GM12873 (cell line): ENCODE measurements around the gene LRRC4C.

Experiments
- TF ChIP-seq, protein P1 (sequence below): IDR thresholded peaks from 2 replicates; pipeline ENCODE4 v1.5.1; 2012; ENCODE audit warnings: low read depth, mild to moderate bottlenecking, moderate library complexity, low read length, control low read depth; ENCODE audit not compliant: insufficient read depth; ENCODE audit errors: missing control alignments

LRRC4C gene

DNA sequence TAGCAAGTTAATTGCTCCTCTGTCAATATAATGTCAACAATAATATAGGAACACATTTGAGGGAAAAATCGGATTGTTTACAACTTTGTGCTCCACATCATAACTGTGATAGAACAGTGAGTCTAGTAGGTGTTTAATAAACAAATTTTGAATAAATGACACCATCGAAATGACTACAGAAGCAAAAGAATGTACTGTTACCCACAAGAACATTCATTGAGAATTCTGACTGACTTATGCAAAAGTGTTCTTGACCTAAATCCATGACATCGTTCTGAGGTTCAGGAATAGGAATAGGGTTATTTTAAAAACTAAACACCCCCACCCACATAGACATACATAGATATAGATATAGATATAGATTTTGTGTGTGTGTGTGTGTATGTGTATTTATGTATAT is 8.4 kb downstream of the LRRC4C start:
- TF ChIP-seq, protein P1, sequence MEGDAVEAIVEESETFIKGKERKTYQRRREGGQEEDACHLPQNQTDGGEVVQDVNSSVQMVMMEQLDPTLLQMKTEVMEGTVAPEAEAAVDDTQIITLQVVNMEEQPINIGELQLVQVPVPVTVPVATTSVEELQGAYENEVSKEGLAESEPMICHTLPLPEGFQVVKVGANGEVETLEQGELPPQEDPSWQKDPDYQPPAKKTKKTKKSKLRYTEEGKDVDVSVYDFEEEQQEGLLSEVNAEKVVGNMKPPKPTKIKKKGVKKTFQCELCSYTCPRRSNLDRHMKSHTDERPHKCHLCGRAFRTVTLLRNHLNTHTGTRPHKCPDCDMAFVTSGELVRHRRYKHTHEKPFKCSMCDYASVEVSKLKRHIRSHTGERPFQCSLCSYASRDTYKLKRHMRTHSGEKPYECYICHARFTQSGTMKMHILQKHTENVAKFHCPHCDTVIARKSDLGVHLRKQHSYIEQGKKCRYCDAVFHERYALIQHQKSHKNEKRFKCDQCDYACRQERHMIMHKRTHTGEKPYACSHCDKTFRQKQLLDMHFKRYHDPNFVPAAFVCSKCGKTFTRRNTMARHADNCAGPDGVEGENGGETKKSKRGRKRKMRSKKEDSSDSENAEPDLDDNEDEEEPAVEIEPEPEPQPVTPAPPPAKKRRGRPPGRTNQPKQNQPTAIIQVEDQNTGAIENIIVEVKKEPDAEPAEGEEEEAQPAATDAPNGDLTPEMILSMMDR, result no peak

DNA sequence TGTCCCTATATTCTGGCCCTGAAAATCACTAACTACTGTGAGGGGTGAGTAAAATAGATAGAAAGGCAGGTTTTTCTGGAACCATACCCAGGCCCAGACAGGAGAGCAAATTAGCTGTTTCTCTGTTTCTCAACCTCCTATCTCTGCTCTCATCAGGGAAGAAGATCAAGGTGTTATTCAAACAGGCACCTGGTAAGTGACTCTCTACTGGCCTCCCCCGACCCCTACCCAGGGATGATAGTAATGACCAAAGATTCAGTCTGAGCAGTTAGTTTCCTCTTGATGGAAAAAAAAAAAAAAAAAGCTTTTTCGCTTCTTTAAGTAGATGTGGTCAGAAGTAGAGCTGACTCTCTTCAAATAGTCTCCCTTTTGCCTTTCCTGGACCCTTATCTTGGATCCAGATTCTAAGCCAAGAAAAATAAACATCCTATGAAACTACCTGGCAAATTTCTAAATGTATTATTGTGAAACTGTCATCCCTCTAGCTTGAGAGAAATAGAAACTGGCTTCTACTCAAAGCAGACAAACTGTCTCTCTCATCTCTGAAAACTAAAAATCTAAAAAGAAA is 9.9 kb downstream of the LRRC4C start:
- TF ChIP-seq, protein P1, result no peak

DNA sequence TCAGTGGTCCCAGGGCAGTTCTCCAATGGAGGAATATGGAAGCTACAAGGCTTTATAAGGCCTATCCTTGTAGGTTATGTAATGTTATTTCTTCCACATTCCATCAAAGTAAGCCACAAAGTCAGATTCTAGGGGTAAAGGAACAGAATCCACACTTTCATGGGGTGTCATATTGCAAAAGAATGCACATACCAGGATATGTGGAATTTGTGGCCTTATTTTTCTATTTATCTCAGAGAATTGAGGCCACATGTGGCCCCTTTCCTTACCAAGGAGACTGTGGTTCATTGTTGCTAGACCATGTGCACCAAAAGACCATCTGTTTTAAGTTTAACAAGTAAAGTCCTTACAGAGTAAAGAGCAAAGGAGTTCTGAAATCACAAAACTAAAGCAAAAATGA is 12.9 kb downstream of the LRRC4C start:
- TF ChIP-seq, protein P1, result no peak

DNA sequence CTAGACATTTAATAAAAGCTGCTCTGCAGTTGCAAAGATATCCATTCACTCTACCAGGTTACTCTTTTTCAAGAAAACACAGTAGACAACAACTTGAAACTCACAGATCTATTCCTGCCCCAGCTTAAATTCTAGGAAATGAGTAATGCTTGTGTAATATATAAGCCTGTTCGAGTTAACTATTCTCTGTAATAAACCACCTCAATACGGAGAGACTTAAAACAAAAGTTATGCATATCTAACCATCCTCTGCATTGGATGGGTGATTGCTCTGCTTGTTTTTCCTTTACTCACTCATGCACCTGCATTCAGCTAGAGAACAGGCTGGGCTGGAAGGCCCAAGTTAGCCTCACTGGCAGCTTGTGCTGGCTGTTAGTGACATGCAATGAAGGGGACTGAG is 13.3 kb downstream of the LRRC4C start:
- TF ChIP-seq, protein P1, result no peak

DNA sequence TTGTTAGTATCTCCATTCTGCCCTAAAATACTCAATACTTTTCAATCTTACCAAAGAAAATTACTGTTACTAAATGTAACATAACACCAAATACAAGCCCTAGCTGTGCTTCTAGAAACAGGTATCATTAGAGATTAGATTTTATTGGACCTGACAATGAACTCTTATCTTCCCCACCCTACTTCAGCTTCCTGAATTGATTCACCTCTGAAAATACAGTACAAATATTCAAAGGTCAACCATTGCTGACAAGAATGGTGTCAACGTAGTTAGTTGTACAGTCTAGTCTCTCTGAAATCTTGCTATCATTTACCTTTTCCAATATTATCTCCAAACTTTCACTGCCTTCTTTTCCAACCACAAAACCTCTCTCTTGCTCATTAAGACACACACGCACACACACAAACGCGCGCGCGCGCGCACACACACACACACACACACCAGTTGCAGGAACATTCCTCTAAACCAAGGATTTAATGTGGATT is 22.4 kb downstream of the LRRC4C start:
- TF ChIP-seq, protein P1, result no peak

DNA sequence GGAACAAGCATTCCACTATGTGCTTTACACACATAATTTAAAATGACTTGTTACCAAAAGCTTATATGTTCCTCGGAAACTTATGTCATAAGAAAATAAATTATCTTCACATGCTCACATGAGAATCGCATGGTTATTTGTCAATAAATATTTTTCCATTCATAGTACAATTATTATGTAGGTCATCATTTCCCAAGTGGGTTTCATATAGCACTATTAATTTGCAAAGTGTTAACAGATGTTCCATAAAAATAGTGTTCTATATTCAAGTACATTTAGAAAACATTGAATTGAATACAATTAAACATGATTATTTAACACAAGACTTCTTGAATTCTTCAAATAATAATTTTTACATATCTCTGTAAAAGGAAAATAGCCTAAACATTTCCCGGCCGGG is 23.9 kb downstream of the LRRC4C start:
- TF ChIP-seq, protein P1, result no peak

DNA sequence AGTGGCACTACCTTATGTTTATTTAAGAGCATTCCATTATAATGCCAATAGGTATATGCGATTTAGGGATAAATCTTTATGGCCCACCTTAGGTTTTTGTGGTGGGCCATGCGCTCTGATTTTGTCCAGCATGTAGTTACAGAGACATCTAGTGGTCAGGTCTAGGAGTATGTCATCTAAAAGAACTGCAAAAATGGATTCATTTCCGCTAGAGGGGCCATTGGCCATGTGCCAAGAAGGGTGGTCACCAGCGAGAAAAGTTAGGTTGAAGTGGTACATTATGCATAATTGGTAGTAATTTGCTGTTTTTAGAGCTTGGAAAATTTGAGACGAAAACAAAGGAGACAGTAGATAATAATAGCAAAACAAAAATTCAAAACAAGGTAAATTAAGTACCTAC is 27.7 kb downstream of the LRRC4C start:
- TF ChIP-seq, protein P1, result peak; percentile 27
